ACHN (cell line): ENCODE results near the gene MAP3K4.
A peak's percentile ranks its signal among the peaks of the same experiment; 100 is the strongest.

Experiments
- DNase-seq: peaks from one replicate; pipeline ENCODE4 v3.0.0-alpha.2; 2015
- in situ Hi-C: cut with HindIII; loops from 2 replicates; pipeline ENCODE4 v1.10.0; 2017; ENCODE audit warnings: low sequenced_read_pairs, low pct_ligation_motif_present, low pct_unique_long_range_greater_than_20kb

MAP3K4 gene, protein sequence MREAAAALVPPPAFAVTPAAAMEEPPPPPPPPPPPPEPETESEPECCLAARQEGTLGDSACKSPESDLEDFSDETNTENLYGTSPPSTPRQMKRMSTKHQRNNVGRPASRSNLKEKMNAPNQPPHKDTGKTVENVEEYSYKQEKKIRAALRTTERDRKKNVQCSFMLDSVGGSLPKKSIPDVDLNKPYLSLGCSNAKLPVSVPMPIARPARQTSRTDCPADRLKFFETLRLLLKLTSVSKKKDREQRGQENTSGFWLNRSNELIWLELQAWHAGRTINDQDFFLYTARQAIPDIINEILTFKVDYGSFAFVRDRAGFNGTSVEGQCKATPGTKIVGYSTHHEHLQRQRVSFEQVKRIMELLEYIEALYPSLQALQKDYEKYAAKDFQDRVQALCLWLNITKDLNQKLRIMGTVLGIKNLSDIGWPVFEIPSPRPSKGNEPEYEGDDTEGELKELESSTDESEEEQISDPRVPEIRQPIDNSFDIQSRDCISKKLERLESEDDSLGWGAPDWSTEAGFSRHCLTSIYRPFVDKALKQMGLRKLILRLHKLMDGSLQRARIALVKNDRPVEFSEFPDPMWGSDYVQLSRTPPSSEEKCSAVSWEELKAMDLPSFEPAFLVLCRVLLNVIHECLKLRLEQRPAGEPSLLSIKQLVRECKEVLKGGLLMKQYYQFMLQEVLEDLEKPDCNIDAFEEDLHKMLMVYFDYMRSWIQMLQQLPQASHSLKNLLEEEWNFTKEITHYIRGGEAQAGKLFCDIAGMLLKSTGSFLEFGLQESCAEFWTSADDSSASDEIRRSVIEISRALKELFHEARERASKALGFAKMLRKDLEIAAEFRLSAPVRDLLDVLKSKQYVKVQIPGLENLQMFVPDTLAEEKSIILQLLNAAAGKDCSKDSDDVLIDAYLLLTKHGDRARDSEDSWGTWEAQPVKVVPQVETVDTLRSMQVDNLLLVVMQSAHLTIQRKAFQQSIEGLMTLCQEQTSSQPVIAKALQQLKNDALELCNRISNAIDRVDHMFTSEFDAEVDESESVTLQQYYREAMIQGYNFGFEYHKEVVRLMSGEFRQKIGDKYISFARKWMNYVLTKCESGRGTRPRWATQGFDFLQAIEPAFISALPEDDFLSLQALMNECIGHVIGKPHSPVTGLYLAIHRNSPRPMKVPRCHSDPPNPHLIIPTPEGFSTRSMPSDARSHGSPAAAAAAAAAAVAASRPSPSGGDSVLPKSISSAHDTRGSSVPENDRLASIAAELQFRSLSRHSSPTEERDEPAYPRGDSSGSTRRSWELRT (N-terminal part only)

DNA sequence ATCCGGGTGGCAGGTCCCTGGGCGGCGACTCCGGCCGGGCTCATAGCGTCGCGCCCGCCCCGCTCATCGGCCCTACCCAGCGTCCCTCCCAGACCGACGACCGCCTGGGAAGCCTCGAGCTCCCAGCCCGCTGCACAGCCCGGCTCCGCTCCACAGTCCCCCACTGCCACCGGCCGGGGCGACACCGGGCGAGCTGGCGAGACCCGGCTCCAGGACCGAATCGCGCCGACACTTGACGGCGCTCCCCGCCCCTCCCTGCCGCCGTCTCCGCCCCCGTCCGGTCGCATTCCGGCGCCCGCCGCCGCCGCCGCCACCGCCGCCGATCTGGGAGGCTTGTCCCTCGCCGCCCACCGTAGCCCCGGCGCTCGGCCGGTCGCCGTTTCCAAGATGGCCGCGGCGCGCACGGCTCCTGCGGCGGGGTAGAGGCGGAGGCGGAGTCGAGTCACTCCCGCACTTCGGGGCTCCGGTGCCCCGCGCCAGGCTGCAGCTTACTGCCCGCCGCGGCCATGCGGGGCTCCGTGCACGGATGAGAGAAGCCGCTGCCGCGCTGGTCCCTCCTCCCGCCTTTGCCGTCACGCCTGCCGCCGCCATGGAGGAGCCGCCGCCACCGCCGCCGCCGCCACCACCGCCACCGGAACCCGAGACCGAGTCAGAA lies at the start of gene MAP3K4:
Gene MAP3K4 (plus strand): TSS at position 364 of the 655 bp plus-strand sequence. CDS start 163 bp downstream, at position 527.
- peak; percentile 75 for DNase-seq
- in situ Hi-C loops, result no loop called here

DNA sequence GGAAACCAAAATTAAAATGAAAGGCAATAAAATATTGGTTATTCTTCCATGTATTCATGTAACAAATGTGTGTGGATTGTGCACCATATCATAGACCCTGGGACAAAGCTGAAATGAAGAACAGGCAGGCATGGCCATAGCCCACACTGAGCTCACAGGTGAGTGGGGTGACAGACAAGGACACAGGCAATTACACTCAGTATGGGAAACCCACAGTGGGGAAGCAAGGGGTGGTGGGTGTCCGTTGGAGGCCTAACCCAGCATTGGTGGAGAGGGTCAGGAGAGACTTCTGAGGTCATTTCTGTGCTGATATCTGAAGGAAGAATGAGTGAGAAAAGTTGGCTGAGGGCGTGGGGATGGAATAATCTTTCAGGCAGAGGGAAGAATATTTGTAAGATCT lies 47.6 kb upstream of the MAP3K4 start:
- in situ Hi-C loops, result no loop called here

DNA sequence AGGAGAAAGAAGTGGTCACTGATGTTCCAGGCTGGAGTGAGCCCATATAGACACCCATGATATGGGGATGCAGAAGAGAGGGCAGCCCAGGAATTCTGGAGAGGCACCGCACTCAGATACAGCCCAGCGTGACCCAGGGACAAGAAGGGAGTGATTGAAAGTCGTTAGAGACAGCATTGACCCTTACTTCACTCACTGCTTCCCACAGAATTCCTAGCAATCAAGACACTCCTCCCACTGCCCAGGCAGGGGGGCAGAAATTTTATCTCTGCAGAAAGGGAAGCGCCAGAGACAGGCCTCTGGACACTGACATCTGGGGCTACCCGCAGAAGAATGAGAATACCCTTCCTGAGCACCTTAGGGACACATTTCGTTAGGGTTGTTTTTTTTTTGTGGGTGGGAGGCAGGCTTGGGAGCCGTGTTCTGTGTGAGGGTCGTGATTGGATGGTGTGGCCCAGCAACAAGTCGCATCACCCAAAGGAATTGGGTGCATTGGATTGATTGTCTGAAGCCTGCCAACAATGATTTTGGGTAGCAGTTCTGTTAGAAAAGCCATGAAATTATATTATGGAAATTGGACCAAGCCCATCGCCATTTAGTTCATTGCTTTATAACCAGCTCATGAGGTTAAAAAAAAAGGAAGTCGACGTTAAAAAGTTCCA lies 45.9 kb upstream of the MAP3K4 start:
- in situ Hi-C loops, result no loop called here
- no peak for DNase-seq

More for the DNA sequence above, 47.6 kb upstream of the MAP3K4 start:
- DNase-seq, result no peak

DNA sequence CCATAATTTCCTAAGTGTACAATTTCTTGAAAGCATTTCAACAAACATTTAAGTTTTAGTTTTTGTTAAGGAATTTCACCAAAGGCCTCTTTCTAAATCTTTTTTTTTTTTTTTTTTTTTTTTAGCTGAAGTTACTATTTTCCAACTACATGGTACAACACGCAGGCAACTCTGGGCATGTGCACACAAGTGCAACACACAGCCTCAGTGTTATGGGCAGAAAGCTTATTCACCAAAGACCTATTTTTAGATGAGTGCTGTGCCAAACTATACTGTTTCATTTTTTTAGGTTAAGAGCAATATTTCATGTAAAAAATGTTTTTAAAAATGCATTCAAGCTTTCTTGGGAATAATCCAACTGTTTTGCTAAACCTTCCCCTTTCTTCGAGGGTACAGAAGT lies 42.0 kb upstream of the MAP3K4 start:
- in situ Hi-C loops, result no loop called here
- no peak for DNase-seq

DNA sequence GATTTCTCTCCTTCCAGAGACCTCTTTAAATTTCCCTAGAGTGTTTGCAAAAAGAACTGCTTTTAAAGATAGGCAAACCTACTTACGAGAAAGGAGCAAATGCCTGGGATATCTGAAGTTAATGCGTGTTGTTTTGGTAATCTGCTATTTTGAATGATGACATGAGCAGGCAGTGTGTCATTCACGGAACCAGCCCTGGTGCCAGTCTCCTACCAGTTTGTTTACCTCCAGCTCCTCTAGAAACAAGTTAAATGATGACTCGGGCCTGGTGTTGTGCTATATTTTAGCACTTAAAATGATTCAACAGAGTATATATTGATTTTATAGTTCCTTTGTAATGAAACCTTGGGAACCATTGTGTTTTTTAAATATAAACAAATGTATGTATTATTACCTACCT lies 41.1 kb upstream of the MAP3K4 start:
- in situ Hi-C loops, result no loop called here

DNA sequence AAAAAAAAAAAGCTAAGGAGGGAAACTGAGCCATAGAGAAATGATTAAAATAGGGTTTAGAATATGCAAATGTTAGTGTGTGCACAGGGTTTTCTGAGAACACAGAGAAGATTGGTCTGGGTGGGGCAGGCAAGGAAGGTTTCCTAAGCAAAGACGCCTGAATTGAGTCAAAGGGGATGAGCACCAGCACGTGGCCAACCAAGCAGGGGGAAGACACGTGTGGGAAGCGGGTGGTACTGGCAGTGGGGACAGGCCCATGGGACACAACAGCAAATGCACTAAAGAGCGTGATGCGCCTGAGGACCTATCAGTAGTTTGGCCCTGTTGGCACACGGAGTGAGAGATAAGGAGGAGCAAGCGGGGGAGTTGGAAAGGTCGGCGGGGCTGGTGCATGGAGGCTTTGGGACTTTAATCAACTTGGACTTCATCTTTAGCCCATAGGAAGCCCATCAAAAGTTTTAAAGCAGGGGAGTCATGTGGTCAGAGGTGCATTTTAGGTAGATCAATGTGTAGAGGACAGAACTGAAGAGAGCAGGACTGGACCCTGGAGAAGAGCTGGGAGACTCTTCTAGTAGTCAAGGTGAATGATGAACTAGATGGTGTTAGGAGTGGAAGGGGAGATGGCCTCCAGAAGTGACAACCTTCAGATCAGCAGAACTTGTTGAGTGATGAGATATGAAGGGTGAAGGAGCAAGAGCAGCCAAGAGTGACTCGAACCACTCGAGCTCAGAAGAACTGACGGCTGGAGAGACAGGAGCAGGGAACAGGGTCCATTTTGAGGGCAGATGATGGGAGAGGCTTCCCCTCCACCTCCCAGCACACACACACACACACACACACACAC lies 40.2 kb upstream of the MAP3K4 start:
- no peak for DNase-seq
- in situ Hi-C loops, result no loop called here

More for the DNA sequence above, 41.1 kb upstream of the MAP3K4 start:
- no peak for DNase-seq

DNA sequence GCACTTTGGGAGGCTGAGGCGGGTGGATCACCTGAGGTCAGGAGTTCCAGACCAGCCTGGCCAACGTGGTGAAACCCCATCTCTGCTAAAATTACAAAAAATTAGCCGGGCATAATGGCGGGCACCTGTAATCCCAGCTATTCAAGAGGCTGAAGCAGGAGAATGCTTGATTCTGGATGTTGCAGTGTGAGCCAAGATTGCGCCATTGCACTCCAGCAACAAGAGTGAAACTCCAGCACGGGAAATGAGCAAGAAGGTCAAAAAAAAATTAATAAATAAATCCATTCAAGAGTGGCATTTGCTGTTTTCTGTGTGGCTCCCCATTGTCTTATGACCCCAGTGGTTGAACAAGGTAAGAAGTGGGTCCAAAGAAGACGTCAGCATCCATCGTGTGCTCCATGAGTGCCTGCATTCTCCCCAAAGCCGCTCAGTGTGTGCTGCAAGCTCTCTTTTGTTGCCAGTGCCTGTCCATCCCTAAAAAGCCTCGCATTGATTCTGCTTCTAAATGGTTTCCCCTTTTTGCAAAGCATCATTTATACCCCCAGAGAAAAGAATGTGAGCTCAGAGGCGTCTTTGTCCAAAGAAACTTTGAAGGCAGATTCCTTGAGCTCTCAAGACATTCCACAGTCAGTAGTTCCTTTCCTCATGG lies 38.8 kb upstream of the MAP3K4 start:
- no peak for DNase-seq
- in situ Hi-C loops, result no loop called here

DNA sequence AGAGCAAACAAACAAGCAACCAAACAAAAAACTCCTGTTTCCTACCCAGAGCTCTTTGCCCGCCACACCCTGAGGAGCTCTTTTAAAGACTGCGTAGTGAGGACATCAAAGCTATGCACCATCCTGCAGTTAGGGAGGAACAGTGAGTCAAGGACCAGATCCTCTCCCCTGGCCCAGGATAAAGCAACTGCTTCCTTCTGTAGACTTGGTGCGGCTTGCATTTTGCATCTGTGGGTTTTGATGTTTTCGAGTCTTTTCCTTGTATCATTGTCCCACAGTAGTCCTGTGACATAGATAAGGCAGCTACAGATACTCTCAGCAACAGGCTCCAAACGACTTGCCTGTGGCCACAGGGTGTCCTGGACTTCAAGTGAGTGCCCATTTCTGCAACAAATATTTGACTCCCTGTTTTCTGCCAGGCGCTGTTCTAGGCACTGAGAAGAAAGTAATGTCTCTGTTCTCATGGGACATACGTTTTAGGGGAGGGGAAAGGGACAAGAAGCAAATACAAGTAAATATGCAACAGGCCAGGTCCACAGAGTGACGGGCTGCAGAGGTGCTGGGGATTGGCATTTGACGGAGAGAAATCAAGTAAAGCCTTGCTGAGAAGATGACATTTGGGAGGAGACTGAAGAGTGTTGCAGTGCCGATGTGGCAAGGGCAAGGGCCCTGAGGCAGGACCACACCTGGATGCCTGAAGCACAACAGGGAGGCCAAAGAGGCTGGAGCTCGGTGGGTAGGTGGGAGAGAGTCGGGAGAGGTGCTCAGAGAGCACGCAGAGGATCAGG lies 35.9 kb upstream of the MAP3K4 start:
- DNase-seq, result no peak
- in situ Hi-C loops, result no loop called here

DNA sequence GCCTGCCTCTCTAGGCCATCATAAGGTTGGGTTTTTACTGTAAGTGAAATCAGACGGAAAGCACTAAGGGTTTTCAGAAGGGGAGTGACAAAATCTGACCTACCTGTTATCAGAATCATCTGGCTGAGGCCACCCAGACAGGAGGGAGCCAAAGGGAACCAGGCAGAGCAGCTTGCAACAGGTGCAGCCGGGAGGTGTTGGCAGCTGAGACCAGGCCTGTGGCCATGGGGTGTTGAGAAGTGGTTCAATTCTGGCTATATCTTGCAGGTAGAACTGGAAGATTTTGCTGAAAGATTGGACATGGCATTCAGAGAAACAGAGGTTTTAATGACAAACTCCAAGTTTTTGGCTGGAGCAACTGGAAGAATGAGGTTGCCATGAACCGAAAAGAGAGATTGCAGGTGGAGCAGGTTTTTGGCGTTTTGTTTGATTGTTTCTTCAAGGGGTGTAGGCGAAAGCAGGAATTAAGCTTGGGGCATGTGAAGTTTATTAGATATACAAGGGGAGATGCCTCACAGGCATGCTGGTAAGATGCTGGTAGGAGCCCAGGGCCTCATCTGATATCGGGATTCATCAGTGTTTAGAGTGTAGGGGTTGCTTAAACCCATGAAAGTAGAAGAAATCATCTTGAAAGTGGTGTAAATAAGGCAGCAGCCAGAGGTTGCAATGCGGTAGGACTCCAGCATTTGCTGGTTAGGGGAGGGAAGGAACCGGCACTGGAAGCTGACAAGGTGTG lies 35.1 kb upstream of the MAP3K4 start:
- in situ Hi-C loops, result no loop called here
- DNase-seq, result no peak

DNA sequence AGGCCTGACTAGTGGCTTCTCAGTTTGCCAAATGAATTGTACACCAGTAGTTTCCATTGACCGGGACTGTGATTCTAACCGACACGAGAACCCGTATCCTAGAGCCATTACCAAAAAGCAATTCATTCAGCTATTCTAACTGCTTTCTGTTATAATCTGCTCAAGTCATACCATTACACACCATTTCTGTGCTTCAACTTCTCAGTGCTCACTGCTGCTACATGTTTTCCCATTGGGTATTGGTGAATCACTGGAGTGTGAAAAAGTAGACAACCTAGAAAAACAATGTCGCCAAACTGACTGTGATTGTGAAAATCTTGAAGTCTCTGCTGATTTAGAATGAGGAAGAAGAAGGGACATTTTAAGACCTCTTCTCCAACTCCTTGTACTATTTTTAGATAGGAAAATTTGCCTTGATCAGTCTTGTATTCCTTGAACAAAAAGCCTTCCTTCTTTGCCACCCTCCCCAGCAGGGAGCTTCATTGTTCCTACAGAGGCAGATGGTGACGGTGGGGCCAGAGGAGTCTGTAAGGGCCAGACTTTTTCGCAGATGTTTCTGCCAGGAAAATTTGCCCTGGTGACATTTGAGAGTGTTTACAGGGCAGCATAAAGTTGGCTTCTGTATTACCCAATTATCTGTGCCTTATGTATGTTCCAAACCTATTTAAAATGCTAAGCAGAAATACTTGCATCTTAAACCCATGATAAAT lies 31.7 kb upstream of the MAP3K4 start:
- in situ Hi-C loops, result no loop called here

DNA sequence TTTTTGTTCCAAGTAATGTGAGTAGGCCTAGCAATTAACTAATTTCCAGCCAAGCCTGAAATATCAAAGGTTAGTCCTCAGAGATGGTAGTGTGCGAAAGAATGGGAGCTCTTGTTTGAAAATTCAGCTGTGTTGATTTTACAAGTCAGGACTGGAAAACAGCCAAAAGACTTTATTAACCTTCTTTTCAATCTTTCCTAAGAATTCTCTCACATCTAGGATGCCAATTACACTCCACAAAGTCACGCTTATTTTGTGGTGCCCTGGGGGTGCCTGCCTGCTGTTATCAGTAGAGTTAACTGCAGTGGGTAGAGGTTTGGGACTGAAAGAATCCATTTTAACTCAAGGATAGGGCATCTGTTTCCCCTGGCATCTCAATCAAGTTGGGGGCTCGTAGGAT lies 30.7 kb upstream of the MAP3K4 start:
- DNase-seq, result no peak
- in situ Hi-C loops, result no loop called here

More for the DNA sequence above, 31.7 kb upstream of the MAP3K4 start:
- no peak for DNase-seq

DNA sequence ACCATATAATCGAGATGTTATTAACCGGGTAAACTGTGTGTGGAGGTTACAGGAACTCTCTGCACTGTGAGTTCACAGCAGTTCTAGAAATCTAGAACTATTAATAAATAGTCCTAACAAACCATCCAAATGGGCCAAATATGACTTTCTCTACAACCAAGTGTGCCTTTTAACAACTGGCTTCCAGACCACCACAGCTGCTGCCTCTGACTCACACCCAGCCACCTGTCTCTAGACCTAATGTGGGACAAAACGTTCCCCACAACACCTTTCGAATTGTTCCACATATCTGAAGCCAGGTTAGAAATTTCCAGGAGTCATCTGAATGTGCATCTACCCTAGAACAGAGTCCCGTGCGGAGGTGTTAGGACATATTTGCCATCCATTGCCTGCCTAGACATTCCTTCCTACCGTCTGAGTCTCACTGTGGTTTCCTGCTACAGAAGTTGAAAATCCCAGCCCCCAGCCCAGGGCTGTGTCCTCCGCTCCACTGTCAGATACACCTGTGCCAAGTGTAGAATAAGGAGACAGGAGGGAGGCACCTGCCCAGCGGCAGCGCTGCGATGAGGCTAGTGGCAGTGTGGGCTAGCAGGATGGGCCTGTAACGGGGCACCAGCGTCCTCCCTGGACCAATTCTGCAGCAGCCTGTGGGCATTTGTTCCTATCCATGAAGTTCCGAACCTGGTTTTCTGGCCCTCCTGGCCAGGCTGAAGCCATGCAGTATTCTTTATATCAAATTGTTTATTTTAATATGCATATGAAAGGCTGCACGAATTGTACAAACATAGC lies 28.5 kb upstream of the MAP3K4 start:
- no peak for DNase-seq
- in situ Hi-C loops, result no loop called here

DNA sequence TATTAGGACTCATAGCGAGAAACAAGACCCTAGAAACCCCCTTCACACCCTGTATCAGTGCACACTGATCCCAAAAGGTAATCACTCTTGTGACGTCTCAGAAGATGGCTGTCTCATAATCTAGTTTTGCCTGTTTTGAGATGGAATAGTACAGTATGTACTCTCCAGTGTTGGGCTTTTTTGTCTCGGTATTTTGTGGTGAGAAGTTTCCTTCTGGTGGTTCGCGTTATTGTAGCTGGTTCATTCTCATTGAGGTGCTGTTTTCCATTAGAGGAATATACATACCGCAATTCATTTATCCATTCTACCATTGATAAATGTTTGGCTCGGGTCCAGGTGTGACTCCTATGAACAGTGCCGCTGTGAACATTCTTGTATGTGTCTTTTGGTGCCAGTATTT lies 27.9 kb upstream of the MAP3K4 start:
- in situ Hi-C loops, result no loop called here
- DNase-seq, result no peak

DNA sequence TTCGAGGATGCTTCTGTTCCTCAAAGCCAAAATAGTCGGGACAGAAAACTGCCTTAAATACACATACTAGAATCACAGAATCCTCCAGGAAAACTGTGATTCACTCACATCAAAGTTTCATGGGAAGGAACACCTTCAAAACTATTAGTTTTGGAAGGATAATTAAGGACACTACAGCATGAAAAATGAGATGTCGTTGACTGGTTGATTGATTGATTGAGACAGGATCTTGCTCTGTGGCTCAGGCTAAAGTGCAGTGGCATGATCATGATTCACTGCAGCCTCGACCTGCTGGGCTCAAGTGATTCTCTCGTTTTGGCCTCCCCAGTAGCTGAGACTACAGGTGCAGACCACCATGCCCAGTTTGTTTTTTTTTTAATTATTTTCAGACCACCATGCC lies 25.7 kb upstream of the MAP3K4 start:
- no peak for DNase-seq
- in situ Hi-C loops, result no loop called here
